Activated naive CD4-positive, alpha-beta T cell treated with anti-CD3 and anti-CD28 coated beads, Interleukin-2, amount 50 U/mL, for 72 hours (primary cell): ENCODE data around the gene TXNDC15. TPM values are rescaled to one million over a fixed set of nuclear protein-coding genes. Genes with fewer than 3 reads are reported as not detected.
"Not testable (repeated sequence)": the region's sequence is repeated elsewhere in the genome, so short reads cannot be mapped to it uniquely, and the experiment has no call there.

Experiments used
- ATAC-seq, 2 donors: fragments of 150-1000 bp; cut with Tn5 transposase; 2 replicates each; pipeline ENCODE4 v1.10.0; 2021; ENCODE audit warnings: mild to moderate bottlenecking in 2 of 2, moderate library complexity in 2 of 2
- DNase-seq, 2 donors: peaks; one replicate each; pipeline ENCODE4 v3.0.0; 2021 to 2022; ENCODE audit warnings: low spot score in 2 of 2
- H3K27ac Mint-ChIP-seq, 2 donors: one replicate each; pipeline ENCODE4 v1.8.0; 2022; ENCODE audit warnings: mild to moderate bottlenecking in 2 of 2, mixed read lengths in 2 of 2
- H3K36me3 Mint-ChIP-seq, 2 donors: one replicate each; pipeline ENCODE4 v1.8.0; 2022; ENCODE audit warnings: mixed read lengths in 2 of 2
- H3K9me3 Mint-ChIP-seq, 2 donors: one replicate each; pipeline ENCODE4 v1.8.0; 2022; ENCODE audit warnings: mixed read lengths in 2 of 2
- total RNA-seq, 2 donors: library from RNA; stranded (reverse); gene quantifications; one replicate each; pipeline ENCODE4 v1.2.3, GENCODE V29; 2022

TXNDC15 gene
- total RNA-seq, 2 donors from 2014 or later: 20.1 to 31.8 TPM

- Mint-ChIP-seq H3K27ac (no peak overlapping the region), H3K36me3 (no peaks in the 10 kb centered on the region), H3K9me3 (no peaks in the 10 kb centered on the region)
- no peak for DNase-seq
- no peak for ATAC-seq
Measured at GRCh38 chr5:134857401-134857800, 16.8 kb upstream of the TXNDC15 start.

GRCh38 chr5:134864707-134865106, 9.5 kb upstream of the TXNDC15 start:
- no peak for DNase-seq

GRCh38 chr5:134873494-134873893, 677 bp upstream of the TXNDC15 start:
- peaks cover 0 to 21% of the 10 kb centered on the region in 2 donors for H3K36me3 Mint-ChIP-seq
- DNase-seq (peak in 1 of 2 donors; percentile 22), ATAC-seq (no peak)
- peaks cover 3 to 5% of the 10 kb centered on the region in 2 donors for H3K9me3 Mint-ChIP-seq
- peak overlapping the region; percentile 95 to 99 for H3K27ac Mint-ChIP-seq

More at GRCh38 chr5:134864707-134865106, 9.5 kb upstream of the TXNDC15 start:
- Mint-ChIP-seq H3K9me3 (no peaks in the 10 kb centered on the region), H3K27ac (no peak overlapping the region), H3K36me3 (no peaks in the 10 kb centered on the region)
- ATAC-seq: no peak

- peaks cover 0 to 21% of the 10 kb centered on the region in 2 donors for H3K36me3 Mint-ChIP-seq
- H3K9me3 Mint-ChIP-seq: peaks cover 3 to 5% of the 10 kb centered on the region in 2 donors
- peak; percentile 55 to 65 for ATAC-seq
- DNase-seq: peak; percentile 41 to 62
- H3K27ac Mint-ChIP-seq: peak overlapping the region; percentile 95 to 99
Measured at GRCh38 chr5:134874831-134875655, 872 bp downstream of the TXNDC15 start.

- Mint-ChIP-seq H3K36me3 (peaks cover 0 to 21% of the 10 kb centered on the region in 2 donors), H3K27ac (peak overlapping the region; percentile 63 to 80), H3K9me3 (peaks cover 3 to 5% of the 10 kb centered on the region in 2 donors)
- DNase-seq (no peak), ATAC-seq (no peak)
Measured at GRCh38 chr5:134877159-134877558, 3.0 kb downstream of the TXNDC15 start.

GRCh38 chr5:134878403-134878802, 4.2 kb downstream of the TXNDC15 start:
- ATAC-seq (no peak), DNase-seq (no peak)
- Mint-ChIP-seq H3K27ac (peak overlapping the region in 1 of 2 donors; percentile 45), H3K36me3 (peaks cover 0 to 21% of the 10 kb centered on the region in 2 donors), H3K9me3 (peaks cover 3% of the 10 kb centered on the region in 2 donors)

GRCh38 chr5:134879456-134879855, 5.3 kb downstream of the TXNDC15 start:
- Mint-ChIP-seq H3K36me3 (peaks cover 0 to 21% of the 10 kb centered on the region in 2 donors), H3K9me3 (no peaks in the 10 kb centered on the region), H3K27ac (no peak overlapping the region)
- no peak for ATAC-seq
- DNase-seq: no peak

GRCh38 chr5:134880937-134881336, 6.8 kb downstream of the TXNDC15 start:
- DNase-seq, H3K9me3 Mint-ChIP-seq, ATAC-seq, H3K27ac Mint-ChIP-seq: not testable (repeated sequence)
- peaks cover 0 to 15% of the 10 kb centered on the region in 2 donors for H3K36me3 Mint-ChIP-seq

- not testable (repeated sequence) for H3K27ac Mint-ChIP-seq, ATAC-seq, H3K36me3 Mint-ChIP-seq, H3K9me3 Mint-ChIP-seq, DNase-seq
Measured at GRCh38 chr5:134881711-134882110, 7.5 kb downstream of the TXNDC15 start.

- Mint-ChIP-seq H3K9me3 (no peaks in the 10 kb centered on the region), H3K36me3 (peaks cover 12 to 14% of the 10 kb centered on the region in 2 donors), H3K27ac (peak overlapping the region; percentile 46 to 59)
- DNase-seq (no peak), ATAC-seq (no peak)
Measured at GRCh38 chr5:134887593-134888159, 13.5 kb downstream of the TXNDC15 start.

GRCh38 chr5:134889335-134889734, 15.2 kb downstream of the TXNDC15 start:
- Mint-ChIP-seq H3K27ac (no peak overlapping the region), H3K9me3 (no peaks in the 10 kb centered on the region), H3K36me3 (peaks cover 12 to 14% of the 10 kb centered on the region in 2 donors)
- DNase-seq (no peak), ATAC-seq (no peak)

GRCh38 chr5:134891473-134891872, 17.3 kb downstream of the TXNDC15 start:
- DNase-seq: no peak
- Mint-ChIP-seq H3K36me3 (peaks cover 12 to 14% of the 10 kb centered on the region in 2 donors), H3K9me3 (no peaks in the 10 kb centered on the region), H3K27ac (no peak overlapping the region)
- peak; percentile 29 to 49 for ATAC-seq

GRCh38 chr5:134892282-134892681, 18.1 kb downstream of the TXNDC15 start:
- DNase-seq (no peak), ATAC-seq (no peak)
- Mint-ChIP-seq H3K27ac (no peak overlapping the region), H3K9me3 (no peaks in the 10 kb centered on the region), H3K36me3 (peaks cover 12 to 14% of the 10 kb centered on the region in 2 donors)

GRCh38 chr5:134892926-134893325, 18.8 kb downstream of the TXNDC15 start:
- Mint-ChIP-seq H3K9me3 (no peaks in the 10 kb centered on the region), H3K27ac (no peak overlapping the region), H3K36me3 (peaks cover 10 to 12% of the 10 kb centered on the region in 2 donors)
- DNase-seq: no peak
- no peak for ATAC-seq

GRCh38 chr5:134893748-134894505, 19.8 kb downstream of the TXNDC15 start:
- peaks cover 10 to 12% of the 10 kb centered on the region in 2 donors for H3K36me3 Mint-ChIP-seq
- DNase-seq (no peak), ATAC-seq (no peak)
- peak overlapping the region in 1 of 2 donors; percentile 33 for H3K27ac Mint-ChIP-seq
- no peaks in the 10 kb centered on the region for H3K9me3 Mint-ChIP-seq

GRCh38 chr5:134902071-134902801, 28.1 kb downstream of the TXNDC15 start:
- H3K36me3 Mint-ChIP-seq: peaks cover 0 to 6% of the 10 kb centered on the region in 2 donors
- peak overlapping the region; percentile 12 to 51 for H3K27ac Mint-ChIP-seq
- H3K9me3 Mint-ChIP-seq: no peaks in the 10 kb centered on the region
- ATAC-seq: no peak
- no peak for DNase-seq
